Stomach (tissue), 9 donors: ENCODE measurements around the gene PTCD3. TPM values are rescaled to one million over a fixed set of nuclear protein-coding genes. Genes with fewer than 3 reads are reported as not detected.

ENCODE experiments used
- DNase-seq, 2 donors: peaks; one replicate each; pipeline versions ENCODE4 v3.0.0 to v3.0.0-alpha.2; 2013 to 2019
- H3K27ac ChIP-seq, 5 donors: fragments of 200-600 bp in 4 of 5; sonication (generic) in 4 of 5; one replicate each; pipeline ENCODE4 v1.5.1; 2013 to 2019; ENCODE audit warnings: mild to moderate bottlenecking in 1 of 5, moderate library complexity in 1 of 5
- H3K27me3 ChIP-seq, 3 donors: fragments of 200-600 bp; sonication (generic); one replicate each; pipeline ENCODE4 v1.5.1; 2017 to 2019; ENCODE audit warnings: mixed run types in 1 of 3
- H3K36me3 ChIP-seq, 4 donors: fragments of 200-600 bp; sonication (generic); 1 replicate in 3 of 4; 2 replicates in 1 of 4; pipeline ENCODE4 v1.5.1; 2016 to 2019
- H3K4me1 ChIP-seq, 4 donors: fragments of 200-600 bp; sonication (generic); one replicate each; pipeline ENCODE4 v1.5.1; 2016 to 2019
- H3K4me3 ChIP-seq, 4 donors: fragments of 200-600 bp; sonication (generic) in 3 of 4; one replicate each; pipeline ENCODE4 v1.5.1; 2016 to 2019; ENCODE audit warnings: mild to moderate bottlenecking in 1 of 4
- H3K9me3 ChIP-seq, 4 donors: fragments of 200-600 bp; sonication (generic); one replicate each; pipeline ENCODE4 v1.5.1; 2016 to 2019
- CTCF ChIP-seq, 7 experiments: fragments of 450-650 bp in 4 of 7; fragments of 200-600 bp in 3 of 7; sonication (generic) in 3 of 7; IDR thresholded peaks; one replicate each; pipeline ENCODE4 v1.5.1; 2016 to 2019; ENCODE audit warnings: antibody characterized with exemption in 7 of 7, control low read depth in 2 of 7, mild to moderate bottlenecking in 1 of 7
- EP300 ChIP-seq: sonication (generic); formaldehyde crosslinking; IDR thresholded peaks from one replicate; pipeline ENCODE4 v1.6.1; 2017; ENCODE audit warnings: antibody characterized with exemption
- POLR2A ChIP-seq, 4 donors: fragments of 450-650 bp; IDR thresholded peaks; one replicate each; pipeline ENCODE4 v1.6.1; 2016; ENCODE audit warnings: antibody characterized with exemption in 4 of 4, control low read depth in 2 of 4, mild to moderate bottlenecking in 1 of 4, moderate library complexity in 1 of 4
- POLR2AphosphoS5 ChIP-seq, 3 donors: sonication (generic); formaldehyde crosslinking; IDR thresholded peaks; one replicate each; pipeline ENCODE4 v1.6.1; 2016; ENCODE audit warnings: antibody characterized with exemption in 3 of 3
- WGBS, 5 donors: extraction: QIAGEN DNeasy Blood & Tissue Kit in 3 of 5; methylation state at CpG; one replicate each; pipeline versions ENCODE4 v1.1.5 to v1.1.7; 2013 to 2018; 5-methylcytosine and 5-hydroxymethylcytosine counted together
- intact Hi-C: fragments of 100-400 bp; cut with DNase I; formaldehyde crosslinking; loops from one replicate; pipeline ENCODE4 v1.15.1; 2023; ENCODE audit warnings: low total_unique reads
- polyA plus RNA-seq, 3 donors: library from polyadenylated mRNA; stranded (reverse); fragments of 200-250 nt; gene quantifications; one replicate each; pipeline ENCODE4 v1.2.3, GENCODE V29; 2013
- total RNA-seq, 5 donors: library from RNA; depleted of rRNA; stranded (reverse); fragments of >200 nt; gene quantifications; one replicate each; pipeline versions ENCODE4 v1.1.0 to v1.2.3, GENCODE V29; 2014 to 2016
- donor health status: healthy with polysubstance abuse.
- donor health status: Bipolar disorder and iron deficiency.
- donor health status: healthy.

Gene PTCD3
- total and polyA plus RNA-seq, 8 donors: 9.1 to 158 (median 25.2) TPM

- Histone ChIP-seq H3K9me3 (no peaks in the 10 kb centered on the region), H3K36me3 (peaks cover 74 to 95% (median 93%) of the 10 kb centered on the region in 4 donors), H3K4me1 (no peaks in the 10 kb centered on the region), H3K4me3 (no peak overlapping the region), H3K27me3 (no peaks in the 10 kb centered on the region), H3K27ac (no peak overlapping the region)
- 80 to 91% (median 84%) methylated on average over 2 of the region's 2 CpGs for WGBS, 5 donors
- DNase-seq: no peak
- TF ChIP-seq CTCF (IDR thresholded peaks at IDR 0.05) (no peak), EP300 (no peak)
- intact Hi-C loops: no loop called here
These were observed 41.8 kb downstream of the PTCD3 start for GRCh38 chr2:86147793-86148192.

GRCh38 chr2:86150502-86150901, 44.5 kb downstream of the PTCD3 start:
- no peaks in the 10 kb centered on the region for H3K4me1 ChIP-seq
- TF ChIP-seq CTCF (IDR thresholded peaks at IDR 0.05) (no peak), EP300 (no peak), POLR2A (IDR thresholded peaks at IDR 0.05) (no peak), POLR2AphosphoS5 (IDR thresholded peaks at IDR 0.05) (no peak)
- 93 to 97% (median 95%) methylated on average over 2 of the region's 2 CpGs for WGBS, 5 donors
- no peaks in the 10 kb centered on the region for H3K27me3 ChIP-seq
- H3K9me3 ChIP-seq: no peaks in the 10 kb centered on the region
- no peak overlapping the region for H3K4me3 ChIP-seq
- H3K36me3 ChIP-seq: peaks cover 52 to 94% (median 82%) of the 10 kb centered on the region in 4 donors
- intact Hi-C loops: no loop called here
- H3K27ac ChIP-seq: no peak overlapping the region
- no peak for DNase-seq

GRCh38 chr2:86157009-86157556, 51.0 kb downstream of the PTCD3 start:
- Histone ChIP-seq H3K36me3 (peaks cover 41 to 97% (median 86%) of the 10 kb centered on the region in 4 donors), H3K27ac (no peak overlapping the region), H3K4me3 (no peak overlapping the region), H3K9me3 (no peaks in the 10 kb centered on the region), H3K27me3 (no peaks in the 10 kb centered on the region), H3K4me1 (no peaks in the 10 kb centered on the region)
- TF ChIP-seq CTCF (IDR thresholded peaks at IDR 0.05): no peak
- no peak for TF ChIP-seq POLR2AphosphoS5 (IDR thresholded peaks at IDR 0.05)
- TF ChIP-seq EP300: no peak
- TF ChIP-seq POLR2A (IDR thresholded peaks at IDR 0.05): no peak
- no peak for DNase-seq
- WGBS, 5 donors: 70 to 76% (median 74%) methylated on average over 2 of the region's 2 CpGs
- intact Hi-C loops: no loop called here

GRCh38 chr2:86158286-86158685, 52.3 kb downstream of the PTCD3 start:
- H3K36me3 ChIP-seq: peaks cover 41 to 99% (median 92%) of the 10 kb centered on the region in 4 donors
- DNase-seq: no peak
- no peak overlapping the region for H3K27ac ChIP-seq
- WGBS, 5 donors: 90 to 96% (median 91%) methylated on average over 4 of the region's 4 CpGs
- no peaks in the 10 kb centered on the region for H3K27me3 ChIP-seq
- intact Hi-C loops: no loop called here
- no peak for TF ChIP-seq POLR2AphosphoS5 (IDR thresholded peaks at IDR 0.05)
- TF ChIP-seq CTCF (IDR thresholded peaks at IDR 0.05): no peak
- TF ChIP-seq POLR2A (IDR thresholded peaks at IDR 0.05): no peak
- no peak for TF ChIP-seq EP300
- no peaks in the 10 kb centered on the region for H3K9me3 ChIP-seq
- H3K4me1 ChIP-seq: no peaks in the 10 kb centered on the region
- H3K4me3 ChIP-seq: no peak overlapping the region
